Right ventricle myocardium superior (tissue), 1 donor: Measurements from ENCODE around the gene ST3GAL2. TPM values are rescaled to one million over a fixed set of nuclear protein-coding genes. Genes with fewer than 3 reads are reported as not detected.

Source experiments
- total RNA-seq: library from RNA; stranded (reverse); fragmentation: NEBNext Ultra II Directional; extraction: Animal tissue kit (Norgen Biotek cat#: 25700); gene quantifications from one replicate; pipeline ENCODE4 v1.2.1, GENCODE V29; 2021
- donor health status: DM: no; HTN: yes; CAD: no; lungs with severe emphysema.

ST3GAL2 gene
- total RNA-seq, 1 donor from 2014 or later, result 19.6 TPM

Other genes with a start within 250 kb of the ST3GAL2 start
- gene EXOSC6, start 187.2 kb downstream of the ST3GAL2 start, total RNA-seq, result 10.7 TPM
- gene AARS1, start 149.6 kb downstream of the ST3GAL2 start, total RNA-seq, result 59.7 TPM
- 13.9 TPM for gene DDX19B, start 139.9 kb downstream of the ST3GAL2 start, total RNA-seq
- gene DDX19A, start 92.2 kb downstream of the ST3GAL2 start, total RNA-seq, result 25.0 TPM
- gene FCSK, start 15.5 kb upstream of the ST3GAL2 start, total RNA-seq, result 8.0 TPM
- gene COG4, start 84.5 kb upstream of the ST3GAL2 start, total RNA-seq, result 49.1 TPM
- gene SF3B3, start 84.7 kb upstream of the ST3GAL2 start, total RNA-seq, result 129 TPM
- 1.6 TPM for gene IL34, start 207.5 kb upstream of the ST3GAL2 start, total RNA-seq
- gene MTSS2, start 247.0 kb upstream of the ST3GAL2 start, total RNA-seq, result 74.1 TPM